RWPE2 (cell line): Measurements from ENCODE around the gene LRRC7.

ENCODE experiments used
- ATAC-seq: fragments of 200-7000 bp; cut with Tn5 transposase; 3 replicates; pipeline ENCODE4 v1.9.1; 2021; ENCODE audit warnings: low read depth
- DNase-seq: peaks from one replicate; pipeline ENCODE4 v3.0.0-alpha.2; 2020; ENCODE audit warnings: low spot score
- H3K27ac ChIP-seq: fragments of 450-650 bp; 2 replicates; pipeline ENCODE4 v1.5.1; 2017; ENCODE audit warnings: mild to moderate bottlenecking; ENCODE audit not compliant: poor library complexity, severe bottlenecking
- H3K27me3 ChIP-seq: fragments of 250-450 bp; sonication (Bioruptor Pico); 2 replicates; pipeline ENCODE4 v1.5.1; 2021; ENCODE audit warnings: mild to moderate bottlenecking, moderate library complexity; ENCODE audit not compliant: insufficient read depth, poor library complexity, severe bottlenecking
- H3K36me3 ChIP-seq: fragments of 250-450 bp; sonication (Bioruptor Pico); 2 replicates; pipeline ENCODE4 v1.5.1; 2020; ENCODE audit warnings: low read depth, mild to moderate bottlenecking, moderate library complexity
- H3K4me1 ChIP-seq: fragments of 250-450 bp; sonication (Bioruptor Pico); 2 replicates; pipeline ENCODE4 v1.5.1; 2021; ENCODE audit warnings: mild to moderate bottlenecking, moderate library complexity; ENCODE audit not compliant: insufficient read depth, poor library complexity, severe bottlenecking
- H3K4me3 ChIP-seq: fragments of 250-450 bp; sonication (Bioruptor Pico); 2 replicates; pipeline ENCODE4 v1.5.1; 2021; ENCODE audit warnings: mild to moderate bottlenecking, moderate library complexity; ENCODE audit not compliant: severe bottlenecking
- H3K9me3 ChIP-seq: fragments of 250-450 bp; sonication (Bioruptor Pico); 2 replicates; pipeline ENCODE4 v1.5.1; 2021; ENCODE audit warnings: mild to moderate bottlenecking, moderate library complexity; ENCODE audit not compliant: severe bottlenecking
- TF ChIP-seq, protein P1 (sequence below): fragments of 450-650 bp; IDR thresholded peaks from one replicate; pipeline ENCODE4 v1.5.1; 2017; ENCODE audit warnings: mild to moderate bottlenecking, moderate library complexity; ENCODE audit not compliant: poor library complexity, severe bottlenecking

The LRRC7 gene

DNA sequence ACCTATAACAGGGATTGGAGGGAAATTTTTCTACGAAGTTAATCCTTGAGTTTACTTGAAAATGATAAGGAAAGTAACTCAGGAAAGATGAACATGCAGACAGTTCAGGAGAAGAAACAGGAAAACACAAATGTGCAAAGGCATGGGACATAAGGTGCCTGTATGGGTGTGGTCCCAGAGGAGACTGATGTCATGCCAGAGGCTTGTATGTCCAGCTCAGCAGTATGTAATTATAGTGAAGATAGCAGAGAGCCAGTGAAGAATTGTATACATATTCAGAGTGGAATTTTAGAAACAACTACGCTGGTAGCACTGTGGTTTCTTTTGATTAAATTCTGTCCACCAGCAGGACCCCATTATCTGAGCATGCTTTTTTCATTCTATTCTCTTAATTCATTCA lies 179.5 kb downstream of the LRRC7 start:
- Histone ChIP-seq H3K4me1 (no peaks in the 10 kb centered on the region), H3K36me3 (no peaks in the 10 kb centered on the region), H3K27me3 (no peaks in the 10 kb centered on the region), H3K9me3 (no peaks in the 10 kb centered on the region), H3K27ac (no peak overlapping the region), H3K4me3 (no peak overlapping the region)
- TF ChIP-seq, protein P1, sequence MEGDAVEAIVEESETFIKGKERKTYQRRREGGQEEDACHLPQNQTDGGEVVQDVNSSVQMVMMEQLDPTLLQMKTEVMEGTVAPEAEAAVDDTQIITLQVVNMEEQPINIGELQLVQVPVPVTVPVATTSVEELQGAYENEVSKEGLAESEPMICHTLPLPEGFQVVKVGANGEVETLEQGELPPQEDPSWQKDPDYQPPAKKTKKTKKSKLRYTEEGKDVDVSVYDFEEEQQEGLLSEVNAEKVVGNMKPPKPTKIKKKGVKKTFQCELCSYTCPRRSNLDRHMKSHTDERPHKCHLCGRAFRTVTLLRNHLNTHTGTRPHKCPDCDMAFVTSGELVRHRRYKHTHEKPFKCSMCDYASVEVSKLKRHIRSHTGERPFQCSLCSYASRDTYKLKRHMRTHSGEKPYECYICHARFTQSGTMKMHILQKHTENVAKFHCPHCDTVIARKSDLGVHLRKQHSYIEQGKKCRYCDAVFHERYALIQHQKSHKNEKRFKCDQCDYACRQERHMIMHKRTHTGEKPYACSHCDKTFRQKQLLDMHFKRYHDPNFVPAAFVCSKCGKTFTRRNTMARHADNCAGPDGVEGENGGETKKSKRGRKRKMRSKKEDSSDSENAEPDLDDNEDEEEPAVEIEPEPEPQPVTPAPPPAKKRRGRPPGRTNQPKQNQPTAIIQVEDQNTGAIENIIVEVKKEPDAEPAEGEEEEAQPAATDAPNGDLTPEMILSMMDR, result no peak
- no peak for DNase-seq
- ATAC-seq, result 0 out of 3 replicates have a peak, but pooled peaks have one; percentile 25

DNA sequence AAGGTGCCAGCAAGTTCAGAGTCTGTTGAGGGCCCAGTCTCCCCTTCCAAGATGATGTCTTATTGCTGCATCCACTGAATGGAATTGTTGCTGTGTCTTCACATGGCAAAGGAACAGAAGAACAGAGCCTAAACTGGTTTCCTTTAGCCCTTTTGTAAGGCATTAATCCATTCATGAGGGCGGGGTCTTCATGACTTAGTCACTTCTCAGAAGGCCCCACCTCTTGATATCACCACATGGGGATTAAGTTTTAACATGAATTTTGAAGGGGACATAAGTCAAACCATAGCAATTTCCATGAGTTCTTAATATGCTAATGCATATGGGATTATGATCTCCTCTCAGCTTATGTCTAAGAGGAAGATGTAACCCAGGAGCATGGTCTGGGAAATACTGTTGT lies 182.9 kb downstream of the LRRC7 start:
- no peaks in the 10 kb centered on the region for H3K4me1 ChIP-seq
- no peak overlapping the region for H3K4me3 ChIP-seq
- no peaks in the 10 kb centered on the region for H3K9me3 ChIP-seq
- no peak overlapping the region for H3K27ac ChIP-seq
- peaks cover 4% of the 10 kb centered on the region for H3K27me3 ChIP-seq
- ATAC-seq (no peak), DNase-seq (no peak)
- no peaks in the 10 kb centered on the region for H3K36me3 ChIP-seq
- TF ChIP-seq, protein P1, result no peak

DNA sequence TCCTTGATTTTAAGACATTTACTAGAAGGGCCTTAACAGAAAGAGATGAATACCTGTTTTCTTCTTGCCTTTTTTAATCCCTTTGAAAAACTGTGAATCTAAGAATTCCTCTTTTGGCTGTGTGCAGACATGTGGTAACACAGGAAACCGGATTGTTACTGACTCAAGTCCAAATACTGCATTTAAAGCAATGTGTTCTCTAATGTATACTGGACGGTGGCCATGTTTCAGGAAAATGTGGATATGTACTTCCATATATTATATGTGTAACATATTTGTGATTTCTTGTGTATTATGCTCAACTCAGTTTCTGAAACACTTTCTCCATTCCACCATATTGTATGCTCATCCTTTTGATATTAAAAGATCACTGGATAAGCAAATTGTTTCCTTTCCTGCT lies 185.1 kb downstream of the LRRC7 start:
- TF ChIP-seq, protein P1, result no peak
- Histone ChIP-seq H3K4me3 (no peak overlapping the region), H3K36me3 (no peaks in the 10 kb centered on the region), H3K27me3 (peaks cover 4% of the 10 kb centered on the region), H3K27ac (no peak overlapping the region), H3K9me3 (no peaks in the 10 kb centered on the region), H3K4me1 (no peaks in the 10 kb centered on the region)
- ATAC-seq (no peak), DNase-seq (no peak)

DNA sequence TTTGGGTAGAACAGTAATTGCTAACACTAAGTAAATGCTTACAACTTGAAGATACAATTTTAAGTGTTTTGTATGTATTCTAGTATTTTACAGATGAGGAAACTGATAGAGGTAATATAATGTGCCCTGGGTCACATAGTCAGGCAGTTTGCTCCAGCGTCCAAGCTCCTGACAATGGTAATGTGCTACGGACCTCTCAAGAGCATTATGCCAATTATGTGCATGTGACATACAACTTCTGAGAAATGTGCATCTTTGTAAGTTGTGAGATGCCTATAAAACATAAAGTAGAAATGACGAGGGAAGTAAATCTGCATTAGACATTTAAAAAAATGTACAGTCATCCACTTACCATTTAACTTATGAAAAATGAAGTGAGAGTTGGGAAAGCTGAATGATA lies 186.8 kb downstream of the LRRC7 start:
- no peak overlapping the region for H3K4me3 ChIP-seq
- TF ChIP-seq, protein P1, result no peak
- H3K27ac ChIP-seq, result no peak overlapping the region
- ATAC-seq (no peak), DNase-seq (no peak)
- H3K9me3 ChIP-seq, result no peaks in the 10 kb centered on the region
- no peaks in the 10 kb centered on the region for H3K4me1 ChIP-seq
- H3K36me3 ChIP-seq, result no peaks in the 10 kb centered on the region
- H3K27me3 ChIP-seq, result peaks cover 4% of the 10 kb centered on the region

DNA sequence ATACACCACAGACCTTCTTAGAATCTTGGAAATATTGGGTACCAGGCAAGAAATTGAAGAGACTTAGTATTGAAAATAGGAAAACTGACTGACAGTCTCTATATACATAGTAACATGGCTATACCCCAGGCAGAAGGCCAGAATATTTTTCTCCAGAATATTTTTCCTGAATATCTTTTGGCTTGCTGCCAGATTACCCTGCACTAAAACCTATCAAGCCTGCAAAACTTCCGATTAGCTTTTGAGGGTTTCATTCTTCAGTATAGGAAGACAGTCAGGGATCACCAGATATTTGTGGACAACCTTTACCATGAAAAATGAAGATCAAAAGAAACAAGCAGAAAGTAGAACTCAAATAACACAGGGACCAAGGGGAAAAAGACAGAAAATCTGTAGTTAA lies 187.9 kb downstream of the LRRC7 start:
- TF ChIP-seq, protein P1, result no peak
- no peak for ATAC-seq

More for the DNA sequence above, 187.9 kb downstream of the LRRC7 start:
- no peaks in the 10 kb centered on the region for H3K4me1 ChIP-seq
- peaks cover 4% of the 10 kb centered on the region for H3K27me3 ChIP-seq
- no peaks in the 10 kb centered on the region for H3K9me3 ChIP-seq
- H3K27ac ChIP-seq, result no peak overlapping the region
- H3K4me3 ChIP-seq, result no peak overlapping the region
- H3K36me3 ChIP-seq, result no peaks in the 10 kb centered on the region
- no peak for DNase-seq
